GM18505 (cell line): ENCODE measurements around the gene RGS13.

Experiments
- ATAC-seq: cut with Tn5 transposase; IDR thresholded peaks from one replicate; pipeline ENCODE4 v1.9.1; 2021; ENCODE audit not compliant: unreplicated experiment
- POLR2A ChIP-seq: IDR thresholded peaks from 4 replicates; pipeline ENCODE4 v1.6.1; 2011; ENCODE audit warnings: borderline replicate concordance; ENCODE audit not compliant: insufficient read depth, insufficient read length; ENCODE audit errors: extremely low read depth

The RGS13 gene

DNA sequence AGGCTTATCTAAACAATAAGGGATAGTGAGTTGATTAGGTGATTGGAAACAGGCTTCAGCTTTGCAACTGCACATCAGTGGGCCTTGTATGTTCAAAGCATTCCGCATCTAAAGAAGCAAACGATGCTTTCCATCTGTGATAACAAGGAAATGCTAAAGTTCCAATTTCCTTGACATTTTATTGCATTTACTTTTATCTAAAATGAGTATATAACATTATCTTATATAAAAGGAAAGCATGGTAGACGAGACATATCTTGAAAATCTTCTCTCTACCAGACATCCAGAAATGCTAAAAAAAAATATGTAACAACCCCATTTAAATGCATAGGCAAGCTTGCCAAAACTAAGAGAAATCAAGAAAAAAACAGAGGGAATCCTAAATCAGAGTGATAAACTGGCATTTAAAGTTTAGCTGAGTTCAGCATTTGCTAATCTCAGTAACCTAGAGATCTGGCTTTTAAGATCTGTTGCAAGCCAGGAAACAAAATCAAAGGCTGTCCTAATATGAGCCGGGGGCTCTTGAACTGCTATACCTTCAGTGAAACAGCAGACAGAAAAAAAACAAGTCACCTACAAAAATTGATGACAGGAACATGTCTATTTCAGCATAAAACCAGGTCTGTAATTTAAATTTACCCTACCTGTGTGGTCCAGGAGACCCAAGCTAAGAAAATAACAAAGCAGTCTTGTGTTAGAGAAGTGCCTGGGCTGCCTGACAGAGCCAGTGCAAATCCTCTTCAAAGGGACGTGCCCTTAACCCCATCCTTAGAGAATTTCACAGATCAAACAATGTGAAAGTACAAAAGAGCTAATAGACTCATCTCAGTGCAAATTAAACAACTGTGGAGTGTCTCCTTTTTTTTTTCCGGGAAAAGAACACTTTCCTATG lies 3.1 kb upstream of the RGS13 start:
- ATAC-seq: no peak
- no peak for TF ChIP-seq POLR2A

DNA sequence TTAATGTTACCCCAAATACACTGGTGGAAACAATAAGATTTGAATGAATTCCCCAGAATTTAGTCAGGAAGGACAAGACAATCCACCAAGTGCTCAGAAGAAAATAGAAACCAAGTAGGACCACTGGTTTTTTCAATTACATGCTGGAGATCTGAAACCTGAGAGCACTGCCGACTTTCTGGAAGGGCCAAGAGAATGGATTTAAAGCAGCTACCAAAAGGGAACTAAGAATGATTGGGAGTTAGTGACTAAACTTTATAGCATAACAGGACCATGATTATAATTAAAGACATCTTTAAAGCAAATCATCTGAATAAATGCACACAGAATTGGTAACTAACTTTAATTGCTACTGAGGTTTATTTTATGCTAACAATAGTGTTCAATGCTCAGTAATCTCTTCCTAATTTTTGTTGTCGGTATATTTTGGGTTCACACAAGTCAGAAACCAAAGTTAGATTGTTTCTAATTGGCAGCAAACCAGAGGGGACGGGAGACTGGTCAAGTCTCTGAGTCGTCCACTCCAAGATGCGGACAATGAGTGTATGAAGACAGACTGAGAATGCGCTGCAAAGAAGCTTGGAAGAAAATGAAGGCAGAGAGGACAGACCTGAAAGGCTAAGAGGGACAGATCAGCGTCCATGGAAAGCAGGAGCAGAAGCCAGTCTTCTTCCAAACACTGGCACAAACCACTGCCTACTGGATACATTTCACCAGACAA lies 2.3 kb upstream of the RGS13 start:
- TF ChIP-seq POLR2A: no peak
- ATAC-seq: no peak

DNA sequence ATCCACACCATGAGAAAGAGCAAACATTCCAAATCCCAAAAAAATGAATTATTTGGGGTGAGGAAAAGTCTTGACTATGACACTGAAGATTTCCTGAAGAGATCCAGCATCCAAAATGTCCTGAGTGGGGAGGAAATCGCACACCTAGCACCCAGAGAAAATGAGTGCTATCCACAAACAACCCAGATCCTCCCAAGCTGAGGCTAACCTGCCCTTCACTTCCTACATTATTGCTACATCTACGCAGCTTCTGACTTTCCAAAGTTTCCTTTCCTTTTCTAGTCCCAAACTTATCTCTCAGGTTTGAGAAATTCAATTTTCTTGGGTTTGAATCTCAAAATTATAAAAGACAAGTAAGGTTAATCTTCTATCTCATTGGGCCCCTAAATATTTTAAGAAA lies 906 bp upstream of the RGS13 start:
- ATAC-seq: no peak
- TF ChIP-seq POLR2A: no peak

DNA sequence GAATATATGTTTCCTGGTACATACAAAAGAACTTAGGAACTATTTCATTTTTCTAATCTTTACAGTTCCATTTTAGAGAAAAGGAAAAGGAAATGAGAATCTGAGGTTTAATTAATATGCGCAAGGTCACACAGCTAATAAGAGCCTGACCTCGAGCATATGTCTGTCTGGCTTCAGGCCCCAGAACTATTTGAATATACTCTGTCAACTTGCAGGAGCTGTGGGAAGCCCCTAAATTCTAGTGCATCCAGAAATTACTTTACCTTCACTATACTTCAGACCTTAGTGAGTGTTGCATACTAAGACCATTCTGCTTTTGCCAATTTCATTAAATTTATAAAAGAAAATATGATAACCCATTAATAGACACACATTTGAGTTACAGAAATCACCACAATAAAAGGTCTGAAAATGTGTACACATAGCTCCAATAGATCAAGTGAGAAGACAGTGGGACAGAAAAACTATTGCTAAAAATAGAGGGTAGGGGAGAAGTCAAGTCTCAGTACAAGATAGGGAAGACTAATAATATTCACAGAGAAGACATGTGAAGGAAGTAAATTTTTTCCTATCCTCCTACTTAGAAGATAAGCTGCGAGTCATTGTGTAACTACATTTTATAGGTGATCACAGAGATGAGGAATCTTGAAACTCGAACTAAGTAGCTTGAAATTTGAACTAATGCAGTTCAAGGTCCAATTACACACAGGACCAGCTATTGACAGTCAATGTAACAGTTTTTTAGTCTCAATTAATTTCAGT lies 3.8 kb downstream of the RGS13 start:
- peak; percentile 88 for ATAC-seq
- no peak for TF ChIP-seq POLR2A

DNA sequence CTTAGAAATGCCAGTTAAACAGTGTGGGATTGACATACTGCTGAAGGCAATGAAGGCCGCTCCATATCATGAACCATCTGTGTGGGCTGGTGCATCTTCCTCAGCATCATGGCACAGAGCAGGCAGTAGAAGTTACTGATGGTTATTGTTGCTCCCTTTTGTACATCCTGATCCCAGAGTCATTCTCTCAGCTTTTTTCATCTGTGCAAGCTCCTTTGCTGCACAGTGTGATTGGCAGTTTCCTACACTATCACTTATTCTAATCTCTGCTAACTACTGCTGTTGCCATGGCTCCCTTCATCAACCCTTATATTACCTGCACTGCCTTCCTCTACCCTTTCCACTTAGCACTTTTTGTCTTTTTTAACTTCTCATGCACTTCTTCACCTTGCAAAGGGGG lies 16.2 kb downstream of the RGS13 start:
- no peak for TF ChIP-seq POLR2A
- ATAC-seq: no peak

DNA sequence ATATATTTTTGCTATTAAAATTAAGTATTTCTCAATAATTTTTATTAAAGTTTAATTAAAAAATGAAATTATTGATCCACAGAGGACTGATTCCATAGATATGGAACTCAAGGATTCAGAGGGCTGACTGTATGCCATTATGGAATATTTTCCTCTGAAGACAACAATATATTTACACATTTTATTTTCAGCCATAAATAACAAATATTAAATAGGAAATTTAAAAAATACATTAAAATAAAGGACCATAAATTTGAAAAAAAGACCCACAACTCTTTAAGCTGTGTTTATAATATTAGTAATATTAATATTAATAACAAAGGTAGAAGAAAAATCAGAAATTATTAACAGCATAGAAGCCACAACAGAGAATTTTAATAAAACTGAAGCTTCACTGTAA lies 18.2 kb downstream of the RGS13 start:
- no peak for TF ChIP-seq POLR2A
- ATAC-seq: no peak

DNA sequence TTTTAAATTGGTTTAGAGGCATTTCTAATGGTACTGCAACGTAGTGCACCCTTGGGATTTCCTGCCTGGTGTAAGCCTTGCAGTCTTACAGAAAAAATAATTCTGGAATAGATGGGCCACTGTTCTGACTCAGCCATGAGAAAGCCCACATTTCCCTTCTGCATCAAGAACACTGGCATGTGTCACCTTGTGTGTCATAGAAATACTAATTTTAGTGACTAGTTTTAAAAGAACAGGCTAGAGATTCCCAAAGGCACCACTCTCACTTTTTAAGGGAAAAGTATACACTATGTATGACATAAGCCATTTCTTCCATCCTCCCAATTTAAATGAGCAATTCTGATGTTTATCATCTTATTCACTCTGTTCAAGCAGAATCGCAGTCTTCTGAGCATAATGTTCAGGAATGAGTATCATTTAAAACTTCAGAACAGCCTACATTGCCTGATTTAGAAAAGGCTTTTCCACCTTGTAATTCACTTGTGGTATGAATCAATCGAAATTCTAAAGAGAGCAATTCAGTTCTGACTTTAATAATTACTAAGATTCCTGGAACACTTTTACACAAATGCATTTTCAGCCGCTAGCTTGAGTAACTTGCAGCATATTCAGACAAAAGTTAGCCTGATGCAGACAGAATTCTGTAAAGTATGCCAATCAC lies 18.8 kb downstream of the RGS13 start:
- ATAC-seq: no peak
- TF ChIP-seq POLR2A: no peak

DNA sequence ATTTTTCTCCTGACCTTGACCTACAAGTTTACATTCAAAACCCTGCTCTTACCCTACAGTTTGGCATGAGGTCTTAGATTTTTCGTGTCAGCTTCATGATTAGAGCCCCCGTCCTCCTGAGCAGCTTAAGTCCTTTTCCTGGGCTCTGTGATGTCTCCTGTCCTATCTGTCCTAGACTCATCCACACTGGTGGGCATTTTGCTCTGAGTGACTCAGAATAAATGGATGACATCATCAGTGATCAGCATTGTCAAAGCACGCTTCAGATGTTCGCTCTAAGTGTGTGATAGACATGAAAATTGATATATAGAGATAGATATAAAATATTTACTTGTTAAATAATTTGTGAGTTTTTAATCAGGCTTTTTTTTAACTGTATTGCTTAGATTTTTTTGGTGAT lies 21.8 kb downstream of the RGS13 start:
- no peak for TF ChIP-seq POLR2A
- no peak for ATAC-seq

DNA sequence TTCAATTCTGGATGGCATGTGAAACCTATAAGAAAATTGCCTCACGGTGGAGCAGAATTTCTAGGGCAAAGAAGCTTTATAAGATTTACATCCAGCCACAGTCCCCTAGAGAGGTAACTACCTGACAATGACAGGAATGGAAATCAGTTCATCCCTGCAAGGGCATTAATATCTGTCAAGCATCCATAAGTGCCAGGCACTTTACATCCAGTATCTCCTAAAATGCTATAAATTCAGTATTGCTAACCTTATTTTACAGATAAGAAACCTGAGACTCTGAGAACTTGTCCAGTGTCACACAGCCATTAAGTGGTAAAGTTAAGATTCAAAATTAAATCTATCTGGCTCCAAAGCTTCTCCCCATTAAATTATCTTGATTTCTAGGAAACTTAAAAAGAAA lies 22.3 kb downstream of the RGS13 start:
- no peak for TF ChIP-seq POLR2A
- ATAC-seq: no peak

DNA sequence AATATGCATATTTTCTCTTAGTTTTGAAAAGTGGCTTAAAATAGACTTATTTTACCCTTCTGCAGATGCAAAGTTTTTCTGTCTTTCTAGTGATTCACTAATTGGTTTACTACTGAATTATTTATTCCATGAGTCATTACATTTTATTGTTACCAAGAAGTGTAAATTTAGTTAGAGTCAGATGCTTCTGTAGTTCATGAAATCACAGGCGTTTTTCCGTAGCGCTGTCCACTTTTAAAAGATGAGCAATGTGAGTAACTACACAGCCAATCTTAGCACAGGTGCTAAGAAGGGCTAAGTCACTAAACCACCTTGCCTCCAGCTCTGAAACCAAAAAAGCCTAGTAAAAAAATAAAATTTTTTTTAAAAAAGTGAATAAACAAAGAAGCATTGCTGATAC lies 24.7 kb downstream of the RGS13 start:
- TF ChIP-seq POLR2A: no peak
- ATAC-seq: no peak

DNA sequence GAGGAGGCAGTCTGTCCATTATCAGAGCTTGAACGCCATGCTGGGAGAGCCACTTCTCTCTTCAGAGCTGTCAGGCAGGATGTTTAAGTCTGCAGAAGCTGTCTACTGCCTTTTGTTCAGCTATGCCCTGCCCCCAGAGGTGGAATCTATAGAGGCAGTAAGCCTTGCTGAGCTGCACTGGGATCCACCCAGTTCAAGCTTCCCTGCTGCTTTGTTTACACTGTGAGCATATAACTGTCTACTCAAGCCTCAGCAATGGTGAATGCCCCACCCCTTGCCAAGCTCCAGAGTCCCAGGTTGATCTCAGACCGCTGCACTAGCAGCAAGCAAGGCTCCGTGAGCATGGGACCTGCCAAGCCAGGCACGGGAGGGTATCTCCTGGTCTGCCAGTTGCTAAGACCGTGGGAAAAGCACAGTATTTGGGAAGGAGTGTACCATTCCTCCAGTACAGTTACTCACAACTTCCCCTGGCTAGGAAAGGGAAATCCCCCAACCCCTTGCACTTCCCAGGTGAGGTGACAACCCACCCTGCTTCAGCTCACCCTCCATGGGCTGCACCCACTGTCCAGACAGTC lies 32.5 kb downstream of the RGS13 start:
- no peak for TF ChIP-seq POLR2A
- no peak for ATAC-seq

DNA sequence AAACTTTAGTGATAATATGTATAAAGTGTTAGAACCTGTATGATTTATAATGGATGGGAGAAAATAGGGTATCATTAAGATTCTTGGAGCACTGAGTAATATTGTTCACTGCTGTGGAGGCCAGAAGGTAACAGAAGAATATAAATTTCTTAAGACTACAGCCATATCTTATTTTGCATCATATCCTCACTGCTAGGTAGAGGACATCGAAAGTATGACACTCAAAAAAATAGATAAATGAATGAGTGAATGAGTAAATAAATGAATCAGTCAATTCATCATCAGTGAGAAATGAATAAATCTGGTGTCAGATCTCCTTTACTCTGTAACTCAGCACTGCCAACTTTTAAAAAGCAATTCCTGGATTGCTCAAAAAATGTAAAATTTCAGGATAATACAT lies 33.2 kb downstream of the RGS13 start:
- no peak for TF ChIP-seq POLR2A
- no peak for ATAC-seq

DNA sequence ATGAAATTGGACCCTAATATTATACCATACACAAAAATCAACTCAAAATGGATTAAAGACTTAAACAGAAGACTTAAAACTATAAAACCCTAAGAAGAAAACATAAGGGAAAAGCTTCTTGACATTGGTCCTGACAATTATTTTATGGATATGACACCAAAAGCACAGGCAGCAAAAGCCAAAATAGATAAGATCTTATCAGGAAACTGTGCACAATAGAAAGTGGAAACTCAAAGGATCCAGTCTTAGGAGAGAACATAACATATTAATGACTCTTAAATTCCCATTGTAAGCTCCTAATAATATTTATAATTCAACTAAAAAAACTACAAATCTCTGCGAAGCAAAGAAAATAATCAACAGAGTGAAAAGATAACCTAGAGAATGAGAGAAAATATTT lies 39.8 kb downstream of the RGS13 start:
- TF ChIP-seq POLR2A: no peak
- ATAC-seq: no peak
